Tibial nerve (tissue), 4 donors: Measurements from ENCODE around the gene AMY1A.
"Not testable (repeated sequence)": the region's sequence is repeated elsewhere in the genome, so short reads cannot be mapped to it uniquely, and the experiment has no call there.

Experiments
- CTCF ChIP-seq, 5 experiments: fragments of 200-600 bp in 3 of 5; fragments of 450-650 bp in 2 of 5; sonication (generic) in 3 of 5; IDR thresholded peaks; one replicate each; pipeline ENCODE4 v1.5.1; 2016 to 2019; ENCODE audit warnings: antibody characterized with exemption in 5 of 5, mild to moderate bottlenecking in 3 of 5, moderate library complexity in 2 of 5
- EP300 ChIP-seq, 2 donors: sonication (generic); formaldehyde crosslinking; IDR thresholded peaks; one replicate each; pipeline ENCODE4 v1.6.1; 2017; ENCODE audit warnings: antibody characterized with exemption in 2 of 2, mild to moderate bottlenecking in 1 of 2
- POLR2A ChIP-seq, 2 donors: fragments of 450-650 bp; IDR thresholded peaks; one replicate each; pipeline ENCODE4 v1.6.1; 2017; ENCODE audit warnings: antibody characterized with exemption in 2 of 2, mild to moderate bottlenecking in 2 of 2, moderate library complexity in 2 of 2

DNA sequence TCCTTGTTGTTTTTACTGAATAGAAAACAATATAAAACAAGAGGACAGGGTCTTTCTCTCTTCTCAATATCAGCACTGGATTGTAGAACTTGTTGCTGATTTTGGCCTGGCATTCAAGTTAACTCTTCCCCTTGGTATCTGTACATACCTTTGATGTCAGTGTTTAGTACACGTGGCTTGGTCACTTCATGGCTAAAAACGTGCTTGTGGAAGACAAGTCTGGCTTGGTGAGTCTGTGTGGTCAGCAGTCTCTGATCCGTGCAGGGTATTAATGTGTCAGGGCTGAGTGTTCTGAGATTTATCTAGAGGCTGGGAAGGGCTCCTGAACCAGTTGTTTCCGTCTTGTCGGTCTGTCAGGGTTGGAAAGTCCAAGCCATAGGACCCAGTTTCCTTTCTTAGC is at the start of gene AMY1A:
- not testable (repeated sequence) for TF ChIP-seq CTCF, POLR2A, EP300 (IDR thresholded peaks at IDR 0.05)
